K562 (cell line): ENCODE results near the gene TMEM121. TPM values are rescaled to one million over a fixed set of nuclear protein-coding genes. Genes with fewer than 3 reads are reported as not detected.

Source experiments
- CREB1 ChIP-seq, 2 experiments: sonication (generic) in 1 of 2; formaldehyde crosslinking in 1 of 2; IDR thresholded peaks; 2 replicates each; pipeline versions ENCODE4 v1.6.1 to v1.8.0; 2012 to 2022; ENCODE audit warnings: inconsistent platforms in 1 of 2, mild to moderate bottlenecking in 1 of 2, missing genetic modification reagents in 1 of 2, moderate library complexity in 1 of 2
- FIP1L1 ChIP-seq: fragments of 200-400 bp; formaldehyde crosslinking; IDR thresholded peaks from 2 replicates; pipeline ENCODE4 v1.6.1; 2018; ENCODE audit warnings: mild to moderate bottlenecking, low read depth, low read length; ENCODE audit not compliant: poor library complexity, severe bottlenecking
- FOXA3 ChIP-seq, 2 experiments: fragments of 450-650 bp in 1 of 2; sonication (generic) in 1 of 2; formaldehyde crosslinking; IDR thresholded peaks in 1 of 2; conservative IDR thresholded peaks in 1 of 2; 2 replicates each; pipeline versions ENCODE4 v1.4.0 to v1.8.0; 2020 to 2022; ENCODE audit warnings: mild to moderate bottlenecking in 2 of 2, missing genetic modification reagents in 1 of 2
- FOXK2 ChIP-seq, 2 experiments: fragments of 450-650 bp; IDR thresholded peaks in 1 of 2; conservative IDR thresholded peaks in 1 of 2; 2 replicates each; pipeline ENCODE4 v1.6.1; 2016; ENCODE audit warnings: low read depth in 2 of 2, mild to moderate bottlenecking in 1 of 2
- HNRNPH1 ChIP-seq: fragments of 200-400 bp; formaldehyde crosslinking; optimal IDR thresholded peaks from 2 replicates; pipeline ENCODE3; 2017; ENCODE audit warnings: low read depth, mild to moderate bottlenecking, low read length, moderate library complexity
- MXI1 ChIP-seq: IDR thresholded peaks from 2 replicates; pipeline ENCODE4 v1.6.1; 2011; ENCODE audit warnings: low read depth, mild to moderate bottlenecking, improper control_type of control experiment, low read length
- NFATC3 ChIP-seq: fragments of 450-650 bp; IDR thresholded peaks from 2 replicates; pipeline ENCODE4 v1.6.1; 2017; ENCODE audit warnings: mild to moderate bottlenecking
- NFXL1 ChIP-seq: fragments of 450-650 bp; formaldehyde crosslinking; IDR thresholded peaks from 2 replicates; pipeline ENCODE4 v1.4.0; 2021; ENCODE audit warnings: mild to moderate bottlenecking
- POLR2A ChIP-seq: fragments of 450-650 bp; conservative IDR thresholded peaks from 2 replicates; pipeline ENCODE4 v1.6.1; 2016
- PPARD ChIP-seq: fragments of 250-450 bp; sonication (Bioruptor Pico); IDR thresholded peaks from 2 replicates; pipeline ENCODE4 v1.8.0; 2022; ENCODE audit warnings: inconsistent platforms, mild to moderate bottlenecking, moderate library complexity
- PTBP1 ChIP-seq: fragments of 200-400 bp; formaldehyde crosslinking; IDR thresholded peaks from 2 replicates; pipeline ENCODE4 v1.6.1; 2017; ENCODE audit warnings: low read depth, low read length
- RUNX1 ChIP-seq: sonication (generic); IDR thresholded peaks from 2 replicates; pipeline ENCODE4 v1.6.1; 2016; ENCODE audit warnings: antibody characterized with exemption, low read depth
- SIN3A ChIP-seq, 2 experiments: fragments of 150-350 bp in 1 of 2; IDR thresholded peaks; 2 replicates each; pipeline ENCODE4 v1.6.1; 2011 to 2016; ENCODE audit warnings: borderline replicate concordance in 2 of 2, low read depth in 2 of 2, low read length in 2 of 2, mild to moderate bottlenecking in 2 of 2, moderate library complexity in 2 of 2; ENCODE audit not compliant: control insufficient read depth in 1 of 2
- SIX5 ChIP-seq, 2 experiments: IDR thresholded peaks; 2 replicates each; pipeline ENCODE4 v1.6.1; 2011; ENCODE audit warnings: low read length in 2 of 2, borderline replicate concordance in 1 of 2, low read depth in 1 of 2, mild to moderate bottlenecking in 1 of 2, moderate library complexity in 1 of 2; ENCODE audit not compliant: insufficient read depth in 1 of 2
- SMAD1 ChIP-seq: fragments of 150-350 bp; IDR thresholded peaks from 2 replicates; pipeline ENCODE4 v1.6.1; 2014; ENCODE audit warnings: low read length, low read depth; ENCODE audit not compliant: partially characterized antibody
- SREBF2 ChIP-seq: sonication (generic); formaldehyde crosslinking; IDR thresholded peaks from 2 replicates; pipeline ENCODE4 v1.4.0; 2020; ENCODE audit warnings: mild to moderate bottlenecking, missing genetic modification reagents
- TCF7L2 ChIP-seq: fragments of 150-350 bp; IDR thresholded peaks from 2 replicates; pipeline ENCODE4 v1.6.1; 2016; ENCODE audit warnings: low read depth, mild to moderate bottlenecking, low read length, moderate library complexity
- polyA plus RNA-seq, 8 experiments: library from polyadenylated mRNA; depleted of rRNA in 4 of 8; stranded (reverse) in 5 of 8; unstranded in 3 of 8; fragments of >200 nt; fragmentation: Nextera tagmentation in 2 of 8; fragmentation: Illumina TruSeq in 1 of 8; extraction: Ambion mirVana in 2 of 8; extraction: Trizol in 1 of 8; gene quantifications; 2 replicates each; pipeline versions ENCODE4 v1.2.1 to v1.2.3, GENCODE V29; 2011 to 2014; ENCODE audit warnings: inconsistent platforms in 1 of 8, missing spikeins in 1 of 8
- total RNA-seq, 7 experiments: library from RNA; depleted of rRNA in 6 of 7; stranded (reverse); fragments of >200 nt in 6 of 7; fragmentation: Illumina TruSeq in 2 of 7; extraction: Trizol in 2 of 7; gene quantifications; 2 replicates each; pipeline versions ENCODE4 v1.2.1 to v1.2.3, GENCODE V29; 2011 to 2021; ENCODE audit warnings: low replicate concordance in 1 of 7
- TF ChIP-seq, protein P1 (sequence below): fragments of 450-650 bp; IDR thresholded peaks from one replicate; pipeline ENCODE4 v1.6.1; 2018; ENCODE audit warnings: mild to moderate bottlenecking, moderate library complexity; ENCODE audit not compliant: partially characterized antibody
- TF ChIP-seq, protein P2 (sequence below): fragments of 450-650 bp; formaldehyde crosslinking; IDR thresholded peaks from 2 replicates; pipeline ENCODE4 v1.4.0; 2020; ENCODE audit warnings: mild to moderate bottlenecking, moderate library complexity
- TF ChIP-seq, protein P3 (sequence below): fragments of 250-450 bp; sonication (Bioruptor Pico); IDR thresholded peaks from 2 replicates; pipeline ENCODE4 v1.8.0; 2021; ENCODE audit warnings: moderate library complexity, mild to moderate bottlenecking, inconsistent platforms
- TF ChIP-seq, protein P4 (sequence below): sonication (generic); formaldehyde crosslinking; IDR thresholded peaks from 2 replicates; pipeline ENCODE4 v1.8.1; 2023; ENCODE audit warnings: mild to moderate bottlenecking, missing genetic modification reagents, moderate library complexity

The TMEM121 gene
- total and polyA plus RNA-seq, 9 of the 15 experiments (the other 6 are each of a cell fraction or from before 2014, with no cell fraction given) = 0.31 to 0.36 TPM; not detected in 7

DNA sequence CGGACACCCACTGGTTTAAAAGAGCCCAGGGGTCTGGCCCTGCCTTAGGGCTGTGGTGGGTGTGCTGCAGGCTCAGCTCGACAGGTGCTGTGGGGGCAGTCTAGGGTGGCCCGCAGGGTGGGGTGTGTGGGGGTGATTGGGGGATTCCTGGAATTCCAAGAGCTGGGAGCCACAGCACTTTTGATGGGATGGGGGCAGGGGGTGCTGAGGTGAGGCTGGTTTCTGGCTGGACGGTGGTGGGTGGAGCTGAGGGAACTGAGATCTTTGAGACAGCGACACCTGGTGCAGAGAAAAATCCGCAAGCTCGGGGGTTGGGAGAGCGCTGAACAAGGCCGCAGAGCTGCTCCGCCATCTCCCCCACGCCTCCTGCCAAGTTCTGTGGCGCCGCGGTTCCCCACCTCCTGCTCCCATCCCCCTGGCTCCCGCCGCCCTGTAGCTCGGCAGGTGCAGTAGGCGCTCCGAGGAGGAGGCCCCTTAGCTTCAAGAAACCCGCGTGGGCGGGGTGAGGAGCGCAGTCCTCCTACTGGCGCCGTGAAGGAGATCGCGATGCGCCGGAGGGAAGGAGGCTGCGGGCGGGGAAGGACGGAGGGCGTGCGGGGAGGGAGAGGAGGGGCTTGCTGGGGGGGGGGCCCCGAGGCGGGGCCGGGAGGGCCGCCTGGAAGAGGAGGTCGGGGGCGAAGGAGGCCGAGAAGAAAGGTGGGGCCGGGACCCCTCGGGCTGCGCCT lies 36.7 kb upstream of the TMEM121 start (continued):
- TF ChIP-seq NFXL1 (CRISPR knock-in tag) (no peak), PTBP1 (no peak), SMAD1 (no peak), PPARD (no peak), RUNX1 (no peak), MXI1 (no peak), SREBF2 (CRISPR knock-in tag) (no peak), HNRNPH1 (no peak), CREB1 (IDR thresholded peaks at IDR 0.05) (no peak), CREB1 (CRISPR knock-in tag; IDR thresholded peaks at IDR 0.05) (no peak), SIN3A (IDR thresholded peaks at IDR 0.05; ENCODE audit: borderline replicate concordance in 2 of 2, control insufficient read depth in 1 of 2, low read depth in 2 of 2, low read length in 2 of 2) (no peak), FIP1L1 (peak; percentile 21), POLR2A (0 out of 2 replicates have a peak, but pooled peaks have one; percentile 48), NFATC3 (no peak), SIX5 (IDR thresholded peaks at IDR 0.05; ENCODE audit: borderline replicate concordance in 1 of 2, insufficient read depth in 1 of 2, low read depth in 1 of 2, low read length in 2 of 2) (no peak), FOXA3 (CRISPR knock-in tag; conservative IDR thresholded peaks at IDR 0.05 in 1 of 2, IDR thresholded peaks at IDR 0.05 in 1 of 2) (no peak), TCF7L2 (no peak), FOXK2 (conservative IDR thresholded peaks at IDR 0.05 in 1 of 2, IDR thresholded peaks at IDR 0.05 in 1 of 2; ENCODE audit: low read depth in 2 of 2) (no peak)
- TF ChIP-seq, protein P1, sequence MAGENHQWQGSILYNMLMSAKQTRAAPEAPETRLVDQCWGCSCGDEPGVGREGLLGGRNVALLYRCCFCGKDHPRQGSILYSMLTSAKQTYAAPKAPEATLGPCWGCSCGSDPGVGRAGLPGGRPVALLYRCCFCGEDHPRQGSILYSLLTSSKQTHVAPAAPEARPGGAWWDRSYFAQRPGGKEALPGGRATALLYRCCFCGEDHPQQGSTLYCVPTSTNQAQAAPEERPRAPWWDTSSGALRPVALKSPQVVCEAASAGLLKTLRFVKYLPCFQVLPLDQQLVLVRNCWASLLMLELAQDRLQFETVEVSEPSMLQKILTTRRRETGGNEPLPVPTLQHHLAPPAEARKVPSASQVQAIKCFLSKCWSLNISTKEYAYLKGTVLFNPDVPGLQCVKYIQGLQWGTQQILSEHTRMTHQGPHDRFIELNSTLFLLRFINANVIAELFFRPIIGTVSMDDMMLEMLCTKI = no peak
- TF ChIP-seq, protein P2, sequence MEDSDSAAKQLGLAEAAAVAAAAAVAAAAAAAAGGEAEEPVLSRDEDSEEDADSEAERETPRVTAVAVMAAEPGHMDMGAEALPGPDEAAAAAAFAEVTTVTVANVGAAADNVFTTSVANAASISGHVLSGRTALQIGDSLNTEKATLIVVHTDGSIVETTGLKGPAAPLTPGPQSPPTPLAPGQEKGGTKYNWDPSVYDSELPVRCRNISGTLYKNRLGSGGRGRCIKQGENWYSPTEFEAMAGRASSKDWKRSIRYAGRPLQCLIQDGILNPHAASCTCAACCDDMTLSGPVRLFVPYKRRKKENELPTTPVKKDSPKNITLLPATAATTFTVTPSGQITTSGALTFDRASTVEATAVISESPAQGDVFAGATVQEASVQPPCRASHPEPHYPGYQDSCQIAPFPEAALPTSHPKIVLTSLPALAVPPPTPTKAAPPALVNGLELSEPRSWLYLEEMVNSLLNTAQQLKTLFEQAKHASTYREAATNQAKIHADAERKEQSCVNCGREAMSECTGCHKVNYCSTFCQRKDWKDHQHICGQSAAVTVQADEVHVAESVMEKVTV (CRISPR knock-in tag) = no peak
- TF ChIP-seq, protein P3, sequence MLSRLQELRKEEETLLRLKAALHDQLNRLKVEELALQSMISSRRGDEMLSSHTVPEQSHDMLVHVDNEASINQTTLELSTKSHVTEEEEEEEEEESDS (CRISPR knock-in tag) = no peak
- TF ChIP-seq, protein P4, sequence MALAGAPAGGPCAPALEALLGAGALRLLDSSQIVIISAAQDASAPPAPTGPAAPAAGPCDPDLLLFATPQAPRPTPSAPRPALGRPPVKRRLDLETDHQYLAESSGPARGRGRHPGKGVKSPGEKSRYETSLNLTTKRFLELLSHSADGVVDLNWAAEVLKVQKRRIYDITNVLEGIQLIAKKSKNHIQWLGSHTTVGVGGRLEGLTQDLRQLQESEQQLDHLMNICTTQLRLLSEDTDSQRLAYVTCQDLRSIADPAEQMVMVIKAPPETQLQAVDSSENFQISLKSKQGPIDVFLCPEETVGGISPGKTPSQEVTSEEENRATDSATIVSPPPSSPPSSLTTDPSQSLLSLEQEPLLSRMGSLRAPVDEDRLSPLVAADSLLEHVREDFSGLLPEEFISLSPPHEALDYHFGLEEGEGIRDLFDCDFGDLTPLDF (CRISPR knock-in tag) = no peak
